Panc1 (cell line): ENCODE results near the gene SELENOM. TPM values are rescaled to one million over a fixed set of nuclear protein-coding genes. Genes with fewer than 3 reads are reported as not detected.

Experiments
- ATAC-seq: fragments of 200-7000 bp; cut with Tn5 transposase; 2 replicates; pipeline ENCODE4 v1.9.1; 2020; ENCODE audit warnings: mild to moderate bottlenecking, moderate library complexity
- BruUV-seq: library from RNA; stranded (reverse); fragments of 400-500 nt; replicated peaks from 2 replicates; lab custom pipeline; 2021; lab: Mats Ljungman, UMichigan
- CTCF ChIA-PET: fragments of 300-600 bp; sonication (Branson Sonifier 250); formaldehyde crosslinking; loops from one replicate; lab custom pipeline; 2022; ENCODE audit warnings: antibody characterized with exemption; lab: Charles Lee
- POLR2A ChIA-PET: fragments of 300-600 bp; sonication (Branson Sonifier 250); formaldehyde crosslinking; loops from one replicate; lab custom pipeline; 2022; ENCODE audit warnings: antibody characterized with exemption; lab: Charles Lee
- DNase-seq: peaks from one replicate; pipeline ENCODE4 v3.0.0-alpha.2; 2010; ENCODE audit warnings: low read depth, low spot score
- H3K27ac ChIP-seq: 2 replicates; pipeline ENCODE4 v1.5.1; 2011; ENCODE audit warnings: mild to moderate bottlenecking, low read length, inconsistent platforms
- H3K27me3 ChIP-seq: fragments of 200-500 bp; sonication (Bioruptor generic); 2 replicates; pipeline ENCODE4 v1.6.0; 2014; ENCODE audit warnings: low read length, inconsistent platforms; ENCODE audit not compliant: control insufficient read depth, insufficient read depth
- H3K36me3 ChIP-seq: fragments of 200-500 bp; sonication (Bioruptor generic); 2 replicates; pipeline ENCODE4 v1.5.1; 2014; ENCODE audit warnings: inconsistent platforms, mild to moderate bottlenecking, low read length, moderate library complexity; ENCODE audit not compliant: control insufficient read depth, insufficient read depth
- H3K4me1 ChIP-seq: 2 replicates; pipeline ENCODE4 v1.5.1; 2011; ENCODE audit warnings: inconsistent platforms, mild to moderate bottlenecking, low read length, moderate library complexity; ENCODE audit not compliant: control insufficient read depth, insufficient read depth
- H3K4me3 ChIP-seq, 2 experiments: 2 replicates each; pipeline ENCODE4 v1.5.1; 2011 to 2012; ENCODE audit warnings: low read depth in 2 of 2, low read length in 2 of 2, mild to moderate bottlenecking in 2 of 2, inconsistent platforms in 1 of 2, moderate library complexity in 1 of 2
- H3K9me3 ChIP-seq: fragments of 200-500 bp; sonication (Bioruptor generic); 2 replicates; pipeline ENCODE4 v1.5.1; 2014; ENCODE audit warnings: low read depth, mild to moderate bottlenecking, inconsistent platforms, low read length, moderate library complexity; ENCODE audit not compliant: control insufficient read depth, insufficient read depth
- CTCF ChIP-seq: fragments of 450-650 bp; IDR thresholded peaks from 2 replicates; pipeline ENCODE4 v1.5.1; 2017; ENCODE audit warnings: mild to moderate bottlenecking
- POLR2AphosphoS5 ChIP-seq: IDR thresholded peaks from 2 replicates; pipeline ENCODE4 v1.6.1; 2012; ENCODE audit warnings: mild to moderate bottlenecking, low read depth, low read length, moderate library complexity
- SIN3A ChIP-seq: IDR thresholded peaks from 2 replicates; pipeline ENCODE4 v1.6.1; 2012; ENCODE audit warnings: low read depth, mild to moderate bottlenecking, low read length, moderate library complexity, borderline replicate concordance; ENCODE audit not compliant: insufficient read depth
- TCF7L2 ChIP-seq: IDR thresholded peaks from 2 replicates; pipeline ENCODE4 v1.6.1; 2011; ENCODE audit warnings: mild to moderate bottlenecking, low read depth, low read length, inconsistent platforms
- in situ Hi-C: cut with HindIII; loops from 2 replicates; pipeline ENCODE4 v1.10.0; 2016; ENCODE audit warnings: low sequenced_read_pairs, low pct_unique_long_range_greater_than_20kb
- intact Hi-C: fragments of 100-400 bp; cut with micrococcal nuclease; formaldehyde crosslinking; loops from one replicate; pipeline ENCODE4 v1.10.0; 2022; ENCODE audit not compliant: unreplicated experiment
- total RNA-seq: library from RNA; stranded (reverse); gene quantifications from one replicate; pipeline ENCODE4 v1.2.1, GENCODE V29; 2021; ENCODE audit not compliant: unreplicated experiment
- TF ChIP-seq, protein P1 (sequence below), 2 experiments: IDR thresholded peaks; 2 replicates each; pipeline ENCODE4 v1.6.1; 2011 to 2012; ENCODE audit warnings: low read depth in 2 of 2, control low read depth in 1 of 2, low read length in 1 of 2, mild to moderate bottlenecking in 1 of 2, moderate library complexity in 1 of 2; ENCODE audit not compliant: insufficient read depth in 1 of 2

Gene SELENOM
- total RNA-seq, 1 experiment from 2014 or later, result 84.4 TPM

- no peaks in the 10 kb centered on the region for H3K9me3 ChIP-seq
- DNase-seq (no peak), ATAC-seq (no peak)
- no peaks in the 10 kb centered on the region for H3K36me3 ChIP-seq
- no peaks in the 10 kb centered on the region for H3K27me3 ChIP-seq
- intact Hi-C loops, result no loop called here
- no peak overlapping the region for H3K27ac ChIP-seq
- ChIA-PET POLR2A (interaction anchor here (0.7 kb wide), 1 partner anchor 14 kb away, joined by 10 read pairs; no protein-coding TSS in a partner anchor), CTCF (interaction anchor here (0.6 to 0.7 kb wide), 2 partner anchors 10 to 163 kb away, joined by 8 read pairs; no protein-coding TSS in a partner anchor)
- TF ChIP-seq POLR2AphosphoS5 (no peak), SIN3A (no peak), TCF7L2 (no peak), CTCF (no peak)
- TF ChIP-seq, protein P1, sequence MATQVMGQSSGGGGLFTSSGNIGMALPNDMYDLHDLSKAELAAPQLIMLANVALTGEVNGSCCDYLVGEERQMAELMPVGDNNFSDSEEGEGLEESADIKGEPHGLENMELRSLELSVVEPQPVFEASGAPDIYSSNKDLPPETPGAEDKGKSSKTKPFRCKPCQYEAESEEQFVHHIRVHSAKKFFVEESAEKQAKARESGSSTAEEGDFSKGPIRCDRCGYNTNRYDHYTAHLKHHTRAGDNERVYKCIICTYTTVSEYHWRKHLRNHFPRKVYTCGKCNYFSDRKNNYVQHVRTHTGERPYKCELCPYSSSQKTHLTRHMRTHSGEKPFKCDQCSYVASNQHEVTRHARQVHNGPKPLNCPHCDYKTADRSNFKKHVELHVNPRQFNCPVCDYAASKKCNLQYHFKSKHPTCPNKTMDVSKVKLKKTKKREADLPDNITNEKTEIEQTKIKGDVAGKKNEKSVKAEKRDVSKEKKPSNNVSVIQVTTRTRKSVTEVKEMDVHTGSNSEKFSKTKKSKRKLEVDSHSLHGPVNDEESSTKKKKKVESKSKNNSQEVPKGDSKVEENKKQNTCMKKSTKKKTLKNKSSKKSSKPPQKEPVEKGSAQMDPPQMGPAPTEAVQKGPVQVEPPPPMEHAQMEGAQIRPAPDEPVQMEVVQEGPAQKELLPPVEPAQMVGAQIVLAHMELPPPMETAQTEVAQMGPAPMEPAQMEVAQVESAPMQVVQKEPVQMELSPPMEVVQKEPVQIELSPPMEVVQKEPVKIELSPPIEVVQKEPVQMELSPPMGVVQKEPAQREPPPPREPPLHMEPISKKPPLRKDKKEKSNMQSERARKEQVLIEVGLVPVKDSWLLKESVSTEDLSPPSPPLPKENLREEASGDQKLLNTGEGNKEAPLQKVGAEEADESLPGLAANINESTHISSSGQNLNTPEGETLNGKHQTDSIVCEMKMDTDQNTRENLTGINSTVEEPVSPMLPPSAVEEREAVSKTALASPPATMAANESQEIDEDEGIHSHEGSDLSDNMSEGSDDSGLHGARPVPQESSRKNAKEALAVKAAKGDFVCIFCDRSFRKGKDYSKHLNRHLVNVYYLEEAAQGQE (IDR thresholded peaks at IDR 0.05; ENCODE audit: insufficient read depth in 1 of 2, low read depth in 2 of 2, low read length in 1 of 2), result no peak
- in situ Hi-C loops, result no loop called here
- H3K4me3 ChIP-seq, result no peak overlapping the region
- no TSS peak for BruUV-seq
- no peaks in the 10 kb centered on the region for H3K4me1 ChIP-seq
Observed at GRCh38 chr22:31094021-31094551, 13.3 kb downstream of the SELENOM start.

GRCh38 chr22:31093086-31093850 is 14.1 kb downstream of the SELENOM start:
- intact Hi-C loops, result no loop called here

More at GRCh38 chr22:31093086-31093850, 14.1 kb downstream of the SELENOM start:
- in situ Hi-C loops, result no loop called here
- TF ChIP-seq POLR2AphosphoS5, result no peak
- TF ChIP-seq, protein P1 (IDR thresholded peaks at IDR 0.05; ENCODE audit: insufficient read depth in 1 of 2, low read depth in 2 of 2, low read length in 1 of 2), result no peak
- TF ChIP-seq CTCF, result no peak
- TF ChIP-seq TCF7L2, result no peak
- no peak for TF ChIP-seq SIN3A
- no TSS peak for BruUV-seq
- ATAC-seq (no peak), DNase-seq (no peak)
- H3K27me3 ChIP-seq, result no peaks in the 10 kb centered on the region
- H3K27ac ChIP-seq, result no peak overlapping the region
- no peaks in the 10 kb centered on the region for H3K36me3 ChIP-seq
- POLR2A ChIA-PET, result no interaction called here
- CTCF ChIA-PET, result interaction anchor here (1.2 kb wide), 1 partner anchor 14 kb away, joined by 3 read pairs; the partner anchor contains the start of gene SELENOM
- no peak overlapping the region for H3K4me3 ChIP-seq
- no peaks in the 10 kb centered on the region for H3K4me1 ChIP-seq
- H3K9me3 ChIP-seq, result no peaks in the 10 kb centered on the region
